GM10847 (cell line): ENCODE results near the gene SRSF10.

Experiments
- POLR2A ChIP-seq: IDR thresholded peaks from 2 replicates; pipeline ENCODE4 v1.6.1; 2011; ENCODE audit not compliant: insufficient read length; ENCODE audit errors: extremely low read depth

SRSF10 gene

GRCh38 chr1:24003331-24003972 lies 23.3 kb upstream of the SRSF10 start:
- TF ChIP-seq POLR2A: no peak

GRCh38 chr1:24002695-24003094 lies 22.6 kb upstream of the SRSF10 start:
- TF ChIP-seq POLR2A: no peak

DNA sequence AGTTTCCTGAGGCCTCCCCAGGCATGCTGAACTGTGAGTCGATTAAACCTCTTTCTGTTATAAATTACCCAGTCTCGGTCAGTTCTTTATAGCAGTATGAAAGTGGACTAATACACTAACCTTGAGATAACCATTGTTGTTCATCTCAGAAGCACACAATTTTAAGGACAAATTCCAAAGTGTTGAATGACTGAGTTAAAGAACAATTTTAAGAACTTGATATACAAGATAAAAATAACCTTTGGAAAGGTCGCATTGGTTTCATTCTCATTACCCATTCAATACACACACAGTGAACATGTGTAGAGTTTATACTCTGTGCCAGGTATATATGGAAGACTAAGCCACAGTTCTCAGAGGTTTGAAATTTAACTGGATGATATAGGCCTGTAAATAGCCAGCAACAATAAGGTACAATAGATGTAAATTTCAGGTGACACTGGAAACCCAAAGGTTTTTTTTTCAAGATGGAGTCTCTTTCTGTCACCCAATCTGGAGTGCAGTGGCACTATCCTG lies 19.1 kb upstream of the SRSF10 start:
- no peak for TF ChIP-seq POLR2A

- TF ChIP-seq POLR2A: no peak
Measured at GRCh38 chr1:23997812-23998211, 17.7 kb upstream of the SRSF10 start.

GRCh38 chr1:23996700-23997229 lies 16.6 kb upstream of the SRSF10 start:
- TF ChIP-seq POLR2A: no peak

DNA sequence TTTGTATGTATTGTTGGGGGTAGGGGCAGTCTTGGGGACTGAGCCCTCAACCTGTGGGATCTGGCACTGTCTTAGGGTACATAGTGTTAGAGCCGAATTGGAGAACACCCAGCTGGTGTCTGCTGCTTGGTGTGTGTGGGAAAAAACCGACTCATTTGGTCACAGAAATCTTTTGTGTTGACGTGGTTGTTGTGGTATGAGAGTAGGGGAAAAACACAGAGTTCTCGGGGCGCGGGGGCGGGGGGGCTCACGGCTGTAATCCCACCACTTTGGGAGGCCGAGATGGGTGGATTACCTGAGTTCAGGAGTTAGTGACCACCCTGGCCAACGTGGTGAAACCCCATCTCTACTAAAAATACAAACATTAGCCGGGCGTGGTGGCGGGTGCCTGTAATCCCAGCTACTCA lies 15.3 kb upstream of the SRSF10 start:
- TF ChIP-seq POLR2A: no peak

DNA sequence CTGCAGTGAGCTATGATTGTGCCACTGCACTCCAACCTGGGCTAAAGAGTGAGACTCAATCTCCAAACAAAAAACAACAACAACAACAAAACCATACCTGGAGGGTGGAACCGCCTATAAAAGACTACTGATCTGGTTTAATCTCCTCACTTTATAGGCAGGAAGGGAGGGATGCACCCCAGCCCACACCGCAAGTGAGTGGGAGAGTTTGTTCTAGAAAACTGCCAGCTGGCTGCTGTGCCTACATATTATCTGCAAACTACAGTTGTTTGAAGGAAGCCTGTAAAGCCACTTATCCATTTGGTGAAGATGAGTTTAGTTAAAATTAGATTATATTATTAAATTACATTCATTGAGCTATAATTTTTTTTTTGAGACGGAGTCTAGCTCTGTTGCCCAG lies 9.1 kb upstream of the SRSF10 start:
- TF ChIP-seq POLR2A: no peak

- no peak for TF ChIP-seq POLR2A
Measured at GRCh38 chr1:23984417-23985186, 4.5 kb upstream of the SRSF10 start.

- no peak for TF ChIP-seq POLR2A
Measured at GRCh38 chr1:23980728-23981070, 572 bp upstream of the SRSF10 start.

GRCh38 chr1:23979387-23979880 lies 693 bp downstream of the SRSF10 start:
- no peak for TF ChIP-seq POLR2A

- no peak for TF ChIP-seq POLR2A
Measured at GRCh38 chr1:23978805-23979204, 1.3 kb downstream of the SRSF10 start.

GRCh38 chr1:23977854-23978191 lies 2.3 kb downstream of the SRSF10 start:
- no peak for TF ChIP-seq POLR2A

DNA sequence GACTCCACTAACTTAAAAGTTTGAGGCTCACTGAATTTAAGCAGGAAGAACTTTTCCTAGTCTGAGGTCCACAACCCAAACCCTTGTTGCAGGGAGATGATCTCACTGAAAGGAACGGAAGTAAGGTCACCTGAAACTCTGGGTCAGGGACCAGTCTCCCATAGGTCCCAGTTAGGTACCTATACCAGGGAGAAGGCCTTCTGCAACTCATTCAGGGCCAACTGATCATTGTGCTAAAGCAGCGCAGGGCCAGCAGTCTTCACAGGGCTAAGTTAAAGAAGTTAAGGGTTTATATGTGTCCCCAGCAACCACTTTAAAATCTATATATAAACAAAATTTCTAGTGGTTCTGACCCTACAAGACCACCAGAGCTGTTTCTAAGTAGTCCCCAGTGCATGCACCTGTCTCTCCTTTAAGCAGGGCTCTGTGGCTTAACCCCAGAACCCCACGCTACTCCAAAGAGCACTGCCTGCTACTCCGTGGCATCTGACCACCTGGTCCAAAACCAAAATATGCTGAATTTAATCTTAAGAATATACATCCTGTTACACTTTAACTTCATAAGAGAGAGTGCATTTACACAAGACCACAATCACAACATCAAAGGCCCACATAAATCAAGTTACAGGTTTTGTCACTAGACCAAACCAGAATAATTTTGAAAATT lies 2.8 kb downstream of the SRSF10 start:
- TF ChIP-seq POLR2A: no peak

DNA sequence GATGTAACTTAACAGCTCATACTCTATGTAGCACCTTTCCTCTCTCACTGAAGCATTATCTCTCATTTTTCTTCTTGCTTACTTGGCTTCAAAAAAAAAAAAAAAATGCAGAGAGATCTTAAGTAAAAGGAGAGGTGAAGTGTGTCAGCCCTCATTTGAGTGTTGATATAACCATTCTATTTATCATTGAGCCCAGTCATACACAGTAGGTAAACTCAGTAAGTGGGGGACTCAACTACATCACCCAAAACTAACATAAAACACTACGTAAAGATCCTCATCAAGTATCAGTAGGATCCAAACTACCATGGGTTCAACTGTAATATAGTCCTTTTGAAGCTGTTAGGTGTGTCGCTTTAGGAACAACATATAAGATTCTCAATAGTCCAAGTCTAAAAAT lies 12.3 kb downstream of the SRSF10 start:
- TF ChIP-seq POLR2A: no peak

DNA sequence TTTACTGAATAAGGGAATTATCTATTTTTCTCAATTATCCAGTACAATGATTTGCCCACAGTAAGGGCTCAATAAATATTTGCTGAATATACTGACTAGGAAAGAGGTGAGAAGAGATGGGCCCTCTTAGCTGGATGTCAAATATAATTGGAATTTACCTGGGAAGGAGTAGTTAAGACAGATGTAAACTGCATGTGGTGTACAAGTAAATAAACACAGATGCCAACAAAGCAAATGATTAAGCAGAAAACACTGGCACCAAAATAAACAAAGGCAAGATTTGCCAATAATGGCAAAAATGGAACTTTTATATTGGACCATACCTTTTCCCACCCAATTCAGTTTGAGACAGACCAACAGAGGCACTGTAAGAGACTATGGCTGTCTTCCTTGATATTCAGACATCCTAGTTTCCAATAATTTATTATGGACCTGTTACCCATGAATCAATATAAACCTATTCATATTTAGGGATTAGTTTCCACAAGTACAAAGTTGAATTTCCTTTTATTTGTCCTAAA lies 13.1 kb downstream of the SRSF10 start:
- no peak for TF ChIP-seq POLR2A
